NB4 (cell line): ENCODE measurements around the gene FRMD4B.

ENCODE experiments used
- DNase-seq: peaks from one replicate; pipeline ENCODE4 v3.0.0; 2010; ENCODE audit warnings: low read depth
- H3K4me3 ChIP-seq: one replicate; pipeline ENCODE4 v1.5.1; 2011; ENCODE audit warnings: mild to moderate bottlenecking, low read depth, low read length, moderate library complexity
- MYC ChIP-seq: IDR thresholded peaks from 2 replicates; pipeline ENCODE4 v1.6.1; 2011; ENCODE audit warnings: low read depth, low read length
- POLR2A ChIP-seq: IDR thresholded peaks from 2 replicates; pipeline ENCODE4 v1.6.1; 2011; ENCODE audit warnings: mild to moderate bottlenecking; ENCODE audit not compliant: insufficient read length; ENCODE audit errors: extremely low read depth
- TF ChIP-seq, protein P1 (sequence below): IDR thresholded peaks from 2 replicates; pipeline ENCODE4 v1.6.1; 2011; ENCODE audit warnings: low read depth, low read length
- TF ChIP-seq, protein P2 (sequence below): IDR thresholded peaks from one replicate; pipeline ENCODE4 v1.5.1; 2012; ENCODE audit warnings: low read depth, low read length

FRMD4B gene

GRCh38 chr3:69300296-69300695, 85.6 kb downstream of the FRMD4B start:
- DNase-seq, result no peak
- TF ChIP-seq, protein P1, sequence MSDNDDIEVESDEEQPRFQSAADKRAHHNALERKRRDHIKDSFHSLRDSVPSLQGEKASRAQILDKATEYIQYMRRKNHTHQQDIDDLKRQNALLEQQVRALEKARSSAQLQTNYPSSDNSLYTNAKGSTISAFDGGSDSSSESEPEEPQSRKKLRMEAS, result no peak
- TF ChIP-seq, protein P2, sequence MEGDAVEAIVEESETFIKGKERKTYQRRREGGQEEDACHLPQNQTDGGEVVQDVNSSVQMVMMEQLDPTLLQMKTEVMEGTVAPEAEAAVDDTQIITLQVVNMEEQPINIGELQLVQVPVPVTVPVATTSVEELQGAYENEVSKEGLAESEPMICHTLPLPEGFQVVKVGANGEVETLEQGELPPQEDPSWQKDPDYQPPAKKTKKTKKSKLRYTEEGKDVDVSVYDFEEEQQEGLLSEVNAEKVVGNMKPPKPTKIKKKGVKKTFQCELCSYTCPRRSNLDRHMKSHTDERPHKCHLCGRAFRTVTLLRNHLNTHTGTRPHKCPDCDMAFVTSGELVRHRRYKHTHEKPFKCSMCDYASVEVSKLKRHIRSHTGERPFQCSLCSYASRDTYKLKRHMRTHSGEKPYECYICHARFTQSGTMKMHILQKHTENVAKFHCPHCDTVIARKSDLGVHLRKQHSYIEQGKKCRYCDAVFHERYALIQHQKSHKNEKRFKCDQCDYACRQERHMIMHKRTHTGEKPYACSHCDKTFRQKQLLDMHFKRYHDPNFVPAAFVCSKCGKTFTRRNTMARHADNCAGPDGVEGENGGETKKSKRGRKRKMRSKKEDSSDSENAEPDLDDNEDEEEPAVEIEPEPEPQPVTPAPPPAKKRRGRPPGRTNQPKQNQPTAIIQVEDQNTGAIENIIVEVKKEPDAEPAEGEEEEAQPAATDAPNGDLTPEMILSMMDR, result no peak
- TF ChIP-seq POLR2A (no peak), MYC (no peak)

DNA sequence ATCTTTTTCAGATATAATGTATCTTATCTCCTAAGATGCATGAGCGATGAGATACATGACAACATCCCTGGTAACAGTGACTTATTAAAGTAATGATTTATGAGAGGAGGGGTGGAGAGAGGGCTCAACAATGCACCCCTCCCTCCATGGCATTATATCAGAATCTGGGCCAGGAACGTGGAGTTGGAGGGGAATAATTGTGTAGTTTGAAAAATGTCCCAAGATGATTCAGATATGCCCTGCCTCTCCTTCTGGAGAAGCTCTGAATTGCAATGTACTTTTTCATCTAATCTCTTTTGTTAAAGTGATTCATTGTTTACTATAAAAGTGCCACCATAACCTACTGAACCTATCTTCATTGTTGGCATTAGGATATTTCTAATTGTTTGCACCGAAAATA, 86.5 kb downstream of the FRMD4B start:
- DNase-seq, result no peak
- no peak overlapping the region for H3K4me3 ChIP-seq
- no peak for TF ChIP-seq POLR2A
- TF ChIP-seq, protein P2, result no peak

More at GRCh38 chr3:69300296-69300695, 85.6 kb downstream of the FRMD4B start:
- no peak overlapping the region for H3K4me3 ChIP-seq

- DNase-seq, result no peak
- TF ChIP-seq, protein P1, result no peak
- TF ChIP-seq MYC, result no peak
- no peak for TF ChIP-seq POLR2A
- TF ChIP-seq, protein P2, result no peak
- H3K4me3 ChIP-seq, result no peak overlapping the region
Measured at GRCh38 chr3:69297501-69297900, 88.4 kb downstream of the FRMD4B start.

- DNase-seq, result no peak
- H3K4me3 ChIP-seq, result no peak overlapping the region
- TF ChIP-seq, protein P1, result no peak
- TF ChIP-seq POLR2A, result no peak
Measured at GRCh38 chr3:69296995-69297394, 88.9 kb downstream of the FRMD4B start.

- no peak for DNase-seq
- TF ChIP-seq, protein P2, result no peak
- TF ChIP-seq MYC, result no peak
- TF ChIP-seq POLR2A, result no peak
- TF ChIP-seq, protein P1, result no peak
- H3K4me3 ChIP-seq, result no peak overlapping the region
Measured at GRCh38 chr3:69294014-69294766, 91.7 kb downstream of the FRMD4B start.

DNA sequence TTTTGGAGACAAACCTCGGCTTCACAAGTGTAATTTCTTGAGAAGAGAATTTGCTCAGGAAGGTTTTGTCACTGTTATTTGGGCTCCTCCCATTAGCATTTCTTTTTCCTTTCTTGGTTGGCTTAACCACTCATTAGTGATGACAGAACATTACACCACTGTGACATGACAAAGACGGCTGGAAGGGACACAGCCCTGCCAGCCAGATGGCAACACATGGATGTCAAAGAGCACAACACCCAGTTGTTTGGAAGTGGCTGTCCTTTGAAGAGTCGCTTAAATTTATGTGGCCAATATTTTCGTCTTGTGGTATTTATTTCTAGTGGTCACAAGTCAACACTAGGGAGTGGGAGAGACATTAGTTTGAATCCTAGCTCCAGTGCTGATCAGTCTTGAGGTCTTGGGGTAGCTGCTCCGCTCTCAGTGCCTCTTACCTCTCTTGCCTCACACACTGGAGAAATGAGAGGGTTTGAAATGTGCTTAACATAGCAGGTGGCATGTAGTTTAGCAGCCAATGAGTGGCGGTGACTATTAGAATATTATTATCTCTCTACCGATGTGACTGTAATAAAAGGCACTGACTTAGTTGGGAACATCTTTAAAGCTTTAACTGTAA, 92.8 kb downstream of the FRMD4B start:
- TF ChIP-seq, protein P1, result no peak
- TF ChIP-seq, protein P2, result no peak
- TF ChIP-seq POLR2A (no peak), MYC (no peak)
- H3K4me3 ChIP-seq, result no peak overlapping the region
- DNase-seq, result no peak
